Stimulated activated CD4-positive, alpha-beta T cell treated with anti-CD3 and anti-CD28 coated beads, Interleukin-15, amount 100 ng/mL, for 24 hours (primary cell): Measurements from ENCODE around the gene RPS15.
"Not testable (repeated sequence)": the region's sequence is repeated elsewhere in the genome, so short reads cannot be mapped to it uniquely, and the experiment has no call there.

Experiments
- DNase-seq: peaks from one replicate; pipeline ENCODE4 v3.0.0-alpha.2; 2020

The RPS15 gene

DNA sequence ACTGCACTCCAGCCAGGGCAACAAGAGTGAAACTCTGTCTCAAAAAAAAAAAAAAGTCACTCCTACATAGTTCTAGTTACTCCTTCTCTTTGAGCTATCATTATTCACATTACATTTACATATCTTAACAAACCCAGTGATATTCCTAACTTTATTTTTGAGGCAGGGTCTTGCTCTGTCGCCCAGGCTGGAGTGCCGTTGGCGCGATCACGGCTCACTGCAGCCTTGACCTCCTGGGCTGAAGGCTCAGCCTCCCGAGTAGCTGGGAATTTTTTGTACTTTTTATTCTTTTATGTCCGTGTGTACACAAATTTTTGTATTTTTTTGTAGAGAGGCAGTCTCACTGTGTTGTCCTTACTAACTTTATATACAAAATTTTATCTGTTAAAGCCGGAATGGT, 587 bp upstream of the RPS15 start:
- no peak for DNase-seq

DNA sequence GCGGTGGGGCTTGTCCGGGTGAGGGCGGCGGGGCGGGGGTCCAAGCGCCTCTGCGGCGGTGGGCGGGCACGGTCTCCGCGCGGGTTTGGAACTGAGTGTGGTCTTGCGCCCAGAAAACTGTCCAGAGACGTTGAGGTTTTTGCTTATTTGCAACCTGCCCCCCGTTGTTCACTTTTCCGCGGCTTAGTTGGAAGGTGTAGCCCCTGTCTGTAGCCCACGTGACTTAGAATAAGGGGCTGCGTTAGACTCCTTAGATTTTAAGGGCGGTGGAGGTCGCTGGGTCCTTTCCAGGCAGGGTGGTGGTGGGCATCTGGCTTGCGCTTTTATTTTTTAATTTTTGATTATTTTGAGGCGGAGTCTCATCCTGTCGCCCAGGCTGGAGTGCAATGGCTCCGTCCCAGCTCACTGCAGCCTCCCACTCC, 748 bp downstream of the RPS15 start:
- DNase-seq = no peak

DNA sequence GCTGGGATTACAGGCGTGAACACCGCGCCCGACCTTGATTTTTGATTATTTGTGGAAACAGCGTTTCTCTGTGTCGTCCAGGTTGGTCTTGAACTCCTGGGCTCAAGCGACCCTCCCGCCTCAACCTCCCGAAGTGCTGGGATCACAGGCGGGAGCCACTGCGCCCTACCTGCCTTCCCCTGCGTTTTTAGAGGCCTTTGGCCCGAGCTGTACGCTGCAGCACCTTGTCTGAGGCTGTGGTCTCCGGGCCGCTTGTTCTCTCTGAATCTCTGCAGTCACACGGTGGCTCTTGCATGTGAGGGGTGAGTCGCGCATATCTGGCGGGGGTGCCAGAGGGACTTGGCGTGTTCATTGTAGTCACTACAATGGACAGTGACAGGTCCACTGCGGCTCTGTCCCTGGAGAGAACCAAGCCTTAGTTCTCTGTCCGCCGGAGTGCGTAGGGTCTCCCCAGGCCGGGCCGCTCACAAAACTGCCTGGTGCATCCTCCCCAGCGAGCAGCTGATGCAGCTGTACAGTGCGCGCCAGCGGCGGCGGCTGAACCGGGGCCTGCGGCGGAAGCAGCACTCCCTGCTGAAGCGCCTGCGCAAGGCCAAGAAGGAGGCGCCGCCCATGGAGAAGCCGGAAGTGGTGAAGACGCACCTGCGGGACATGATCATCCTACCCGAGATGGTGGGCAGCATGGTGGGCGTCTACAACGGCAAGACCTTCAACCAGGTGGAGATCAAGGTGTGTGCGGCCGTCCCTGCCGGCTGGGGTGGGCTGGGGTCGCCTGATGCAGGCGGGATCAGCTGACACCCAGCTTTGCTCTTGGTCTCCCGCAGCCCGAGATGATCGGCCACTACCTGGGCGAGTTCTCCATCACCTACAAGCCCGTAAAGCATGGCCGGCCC, 1.6 kb downstream of the RPS15 start:
- DNase-seq = not testable (repeated sequence)

DNA sequence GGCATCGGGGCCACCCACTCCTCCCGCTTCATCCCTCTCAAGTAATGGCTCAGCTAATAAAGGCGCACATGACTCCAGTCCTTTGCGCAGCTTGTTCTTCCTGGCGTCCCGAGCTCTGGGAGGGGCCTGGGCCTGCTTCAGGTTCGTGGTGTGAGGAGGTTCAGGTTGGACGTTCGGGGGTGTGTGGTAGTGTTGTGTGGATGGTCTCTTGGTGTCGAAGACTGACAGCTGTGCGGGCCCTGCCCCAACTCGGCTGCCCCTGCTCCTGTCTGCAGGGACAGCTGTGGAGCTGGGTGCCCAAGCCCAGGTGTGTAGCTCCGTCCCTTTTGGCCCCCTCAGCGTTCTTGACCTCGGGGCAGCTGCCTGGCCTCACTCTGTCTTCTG, 2.2 kb downstream of the RPS15 start:
- DNase-seq = no peak

DNA sequence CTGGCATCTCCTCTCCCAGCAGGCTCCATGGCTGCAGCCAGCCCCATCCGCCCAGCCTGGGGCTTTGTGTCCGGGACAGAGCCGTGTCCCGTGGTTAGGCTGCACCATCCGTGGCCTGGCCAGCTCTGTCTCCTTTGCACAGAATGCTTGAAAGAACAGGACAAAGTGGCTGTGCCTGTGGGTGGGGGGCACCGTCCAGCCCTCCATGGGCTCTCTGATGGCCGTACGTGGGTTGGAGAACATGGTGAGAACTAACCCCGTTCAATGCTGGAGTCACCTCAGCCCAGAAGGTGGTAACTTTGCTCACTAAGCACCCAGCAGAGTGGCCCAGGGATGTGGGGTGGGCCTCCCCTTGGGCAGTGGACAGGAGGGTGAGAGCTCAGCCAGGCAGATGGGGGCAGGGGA, 2.8 kb downstream of the RPS15 start:
- DNase-seq = no peak

DNA sequence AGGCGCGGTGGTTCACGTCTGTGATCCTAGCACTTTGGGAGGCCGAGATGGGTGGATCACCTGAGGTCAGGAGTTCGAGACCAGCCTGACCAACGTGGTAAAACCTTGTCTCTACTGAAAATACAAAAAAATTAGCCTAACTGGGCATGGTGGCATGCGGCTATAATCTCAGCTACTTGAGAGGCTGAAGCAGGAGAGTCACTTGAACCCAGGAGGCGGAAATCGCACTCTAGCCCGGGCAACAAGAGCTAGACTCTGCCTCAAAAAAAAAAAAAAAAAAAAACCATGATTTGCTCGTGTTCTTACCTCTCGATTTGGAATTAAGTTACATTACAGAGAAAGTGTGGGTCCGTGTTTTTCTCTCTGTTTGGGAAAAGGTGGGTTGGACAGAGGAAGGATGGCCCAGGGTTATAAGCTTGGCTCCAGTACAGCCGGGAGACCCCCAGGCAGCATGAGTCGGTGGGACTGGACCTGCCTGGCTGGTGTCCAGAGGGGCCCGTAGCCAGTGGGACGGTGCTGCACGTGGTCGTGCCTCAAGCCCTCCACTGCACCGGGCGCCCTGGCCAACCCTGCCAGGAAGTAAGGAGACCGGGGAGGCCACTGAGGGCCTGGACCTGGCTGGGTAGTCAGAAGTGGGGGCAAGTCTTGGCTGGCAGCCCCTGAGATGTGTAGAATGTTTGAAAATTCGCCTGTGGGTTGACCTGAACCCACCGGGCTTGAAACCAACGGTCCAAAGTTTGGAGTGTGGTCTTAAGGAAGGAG, 3.7 kb downstream of the RPS15 start:
- DNase-seq = no peak

DNA sequence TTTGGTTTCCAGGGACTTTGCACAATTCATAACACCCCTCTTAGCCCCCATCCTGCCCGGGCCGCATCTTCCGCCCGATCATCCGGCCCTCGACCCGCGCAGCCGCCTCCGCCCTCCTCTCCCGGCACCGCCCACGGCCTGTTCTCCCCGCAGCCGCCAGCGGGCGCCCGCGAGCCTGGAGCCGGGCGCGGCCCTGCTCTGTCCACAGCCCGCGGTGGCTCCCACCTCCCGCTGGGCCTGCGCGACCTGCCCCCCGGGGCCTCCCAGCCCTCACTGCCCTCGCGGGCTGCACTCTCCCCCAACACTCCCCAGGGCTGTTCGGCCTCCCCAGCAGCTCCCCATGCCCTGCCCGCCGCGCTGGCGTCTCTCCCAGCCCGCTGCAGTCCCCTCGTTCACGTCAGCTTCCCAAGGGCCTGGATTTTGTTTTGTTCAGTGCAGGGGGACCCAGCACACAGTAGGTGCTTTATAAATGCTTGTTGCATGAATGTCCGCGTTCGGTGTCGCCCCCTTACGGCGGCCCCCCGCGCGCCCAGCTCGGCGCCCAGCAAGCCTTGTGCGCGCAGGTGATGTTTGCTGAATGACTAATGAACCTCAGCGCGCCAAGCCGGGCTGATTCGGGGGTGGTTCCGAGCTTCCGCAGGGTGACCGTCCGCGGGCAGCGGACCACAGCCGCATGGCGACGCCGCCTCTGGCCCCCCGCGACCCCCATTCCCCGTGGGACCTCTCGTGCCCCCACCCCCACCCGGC, 7.2 kb downstream of the RPS15 start:
- DNase-seq = peak; percentile 83

DNA sequence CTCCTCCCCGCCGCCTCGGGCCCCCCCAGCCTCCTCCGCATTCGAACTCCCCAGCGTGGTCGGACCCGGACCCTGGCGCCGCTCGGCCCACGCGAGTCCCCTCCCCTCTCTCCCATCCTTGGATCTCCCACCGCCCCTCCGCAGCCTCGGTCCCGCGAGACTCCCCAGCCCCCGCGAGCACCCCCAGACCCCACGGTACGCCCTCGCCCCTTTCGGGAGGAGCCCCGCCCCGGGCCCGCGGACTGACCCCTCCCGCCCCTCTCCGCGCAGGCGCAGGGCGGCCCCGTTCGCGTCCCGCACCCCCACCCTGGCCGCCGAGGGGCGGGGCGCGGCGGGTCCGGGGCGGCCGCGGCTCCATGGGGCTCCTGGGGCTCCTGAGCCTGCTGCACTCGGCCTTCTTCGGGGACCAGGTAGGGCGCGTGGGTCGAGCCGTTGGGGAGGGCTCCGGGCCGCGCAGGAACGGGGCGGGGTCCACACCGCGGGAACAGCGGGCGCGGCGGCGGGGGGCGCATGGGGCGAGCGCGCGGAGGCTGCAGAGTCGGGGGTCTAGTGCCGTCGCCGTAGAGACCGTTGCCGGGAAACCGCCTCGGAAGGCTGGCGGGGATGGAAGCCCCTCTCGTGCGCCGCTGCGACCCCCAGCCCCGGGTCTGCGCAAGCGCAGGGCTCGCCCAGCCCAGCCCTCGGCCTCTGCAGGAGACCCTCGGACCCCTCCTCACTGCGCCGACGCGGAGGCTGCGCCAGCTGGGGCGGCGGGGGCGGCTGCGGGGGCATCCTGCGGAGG, 7.9 kb downstream of the RPS15 start:
- DNase-seq = no peak

DNA sequence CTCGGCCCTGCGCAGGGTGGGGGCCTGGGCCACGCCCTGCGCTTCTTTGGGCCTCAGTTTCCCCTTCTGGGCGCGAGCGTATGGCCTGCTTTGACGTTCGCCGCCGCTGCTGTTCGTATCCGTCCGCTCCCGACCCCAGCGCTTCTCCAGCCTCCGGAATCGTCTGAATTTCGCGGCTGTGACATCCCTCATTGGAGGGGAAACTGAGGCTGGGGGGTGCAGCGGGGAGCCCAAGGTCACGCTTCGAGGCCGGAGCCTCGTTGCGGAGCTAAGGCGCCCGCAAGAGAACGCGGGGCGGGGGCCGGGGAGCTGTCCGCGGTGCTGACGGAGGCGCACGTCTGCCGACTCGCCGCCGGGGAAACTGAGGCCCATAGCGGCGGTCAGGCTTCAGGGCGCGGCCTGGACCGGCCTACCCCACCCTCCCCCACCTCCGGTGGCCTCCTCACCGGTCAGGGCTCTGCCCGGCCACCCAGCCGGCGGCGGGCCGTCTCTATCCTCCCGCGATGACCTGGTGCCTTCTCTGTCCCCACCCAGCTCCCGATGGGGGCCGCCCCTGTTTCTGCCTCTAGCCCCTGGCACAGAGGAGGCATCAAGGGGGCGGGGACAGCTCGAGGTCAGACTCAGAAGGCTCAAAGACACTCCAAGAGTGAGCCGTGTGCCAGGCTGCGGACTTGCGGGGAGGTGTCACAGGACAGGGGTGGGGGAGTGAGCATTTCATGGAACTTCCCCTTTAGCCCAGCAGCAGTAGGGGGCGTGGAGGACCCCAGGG, 8.7 kb downstream of the RPS15 start:
- DNase-seq = no peak

DNA sequence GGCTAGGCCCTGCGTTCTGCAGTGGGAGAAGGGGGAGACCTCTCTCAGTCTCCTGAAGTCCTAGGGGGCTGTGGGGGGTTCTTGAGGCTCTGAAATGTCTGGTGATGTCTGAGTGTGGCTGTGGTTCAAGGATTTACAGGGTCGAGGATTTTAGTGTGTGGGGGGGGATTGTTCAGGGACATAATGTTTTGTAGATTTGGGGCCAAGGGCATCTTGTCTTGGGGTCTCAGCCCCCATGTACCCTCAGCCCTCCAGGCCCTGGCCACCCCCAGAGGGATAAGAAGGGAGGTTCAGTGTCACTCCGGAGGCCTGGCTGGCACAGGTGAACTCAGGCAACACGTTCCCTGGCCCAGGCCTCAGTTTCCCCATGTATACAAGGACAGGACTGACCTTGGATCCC, 9.3 kb downstream of the RPS15 start:
- DNase-seq = no peak

DNA sequence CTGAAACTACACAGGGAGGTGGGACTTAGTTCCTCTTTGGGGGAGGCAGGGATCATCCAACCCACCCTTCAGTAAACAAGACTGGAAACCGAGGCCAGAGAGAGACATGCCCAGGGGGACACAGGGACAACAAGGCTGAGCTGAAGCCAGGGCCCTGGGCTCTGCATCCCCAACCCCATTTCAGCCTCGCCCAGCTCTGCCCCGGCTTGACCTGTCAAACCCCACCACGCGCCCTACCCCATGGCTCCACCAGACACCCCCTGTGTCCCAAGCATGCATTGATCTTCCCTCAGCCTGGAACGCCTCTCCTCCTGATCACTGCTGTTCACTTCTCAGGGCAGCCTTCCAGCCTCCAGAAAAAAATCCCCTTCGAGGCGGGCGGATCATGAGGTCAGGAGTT, 9.7 kb downstream of the RPS15 start:
- no peak for DNase-seq

DNA sequence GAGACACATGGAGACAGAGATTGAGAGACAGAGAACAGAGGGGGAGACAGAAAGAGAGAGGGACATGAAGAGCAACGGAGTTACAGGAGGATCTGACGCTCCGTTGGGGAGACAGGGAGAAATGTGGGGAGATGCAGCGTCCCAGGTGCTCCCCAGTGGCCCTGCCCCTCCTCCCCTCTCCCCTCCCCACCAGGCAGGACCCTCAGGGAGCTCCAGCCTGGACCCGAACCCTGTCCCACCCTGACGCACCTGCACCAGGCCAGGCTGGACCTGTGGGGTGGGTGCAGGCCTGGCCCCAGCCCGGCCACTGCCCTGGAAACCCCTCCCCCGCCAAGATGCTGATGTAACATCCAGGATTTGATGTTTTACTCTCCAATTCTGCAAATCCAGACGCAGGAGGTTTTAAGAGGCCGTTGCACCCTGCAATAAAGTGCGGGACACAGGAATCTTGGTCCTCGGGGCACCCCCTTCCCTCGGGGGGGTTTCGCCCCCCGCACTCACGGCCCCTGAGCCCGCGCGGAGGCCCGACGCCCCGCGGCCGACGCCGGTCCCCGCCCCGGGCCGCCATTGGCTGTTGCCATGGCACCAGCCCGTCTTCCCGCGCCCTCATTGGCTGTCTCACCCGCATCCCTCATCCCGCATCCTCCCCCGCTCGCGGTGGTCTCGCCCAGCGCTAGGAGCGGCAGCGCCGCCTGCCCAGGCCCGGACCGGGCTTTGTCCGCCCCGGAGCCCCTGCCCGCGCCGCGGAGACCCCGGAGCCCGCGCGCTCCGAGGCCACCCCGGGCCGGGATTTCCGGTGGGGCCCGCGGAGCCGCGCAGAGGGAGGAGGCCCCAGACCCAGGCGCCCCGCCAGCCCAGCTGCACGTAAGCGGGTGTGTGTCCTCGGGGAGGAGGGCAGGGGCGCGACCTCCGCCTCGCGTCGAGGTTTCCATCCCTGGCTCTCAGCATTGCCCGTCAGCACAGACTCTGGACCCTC, 11.6 kb downstream of the RPS15 start, which contains the start of gene APC2:
APC2 (plus strand) TSS at position 655 of the 976 bp plus-strand sequence. CDS start 2,881 bp downstream, outside the sequence.
- peak; percentile 49 for DNase-seq

DNA sequence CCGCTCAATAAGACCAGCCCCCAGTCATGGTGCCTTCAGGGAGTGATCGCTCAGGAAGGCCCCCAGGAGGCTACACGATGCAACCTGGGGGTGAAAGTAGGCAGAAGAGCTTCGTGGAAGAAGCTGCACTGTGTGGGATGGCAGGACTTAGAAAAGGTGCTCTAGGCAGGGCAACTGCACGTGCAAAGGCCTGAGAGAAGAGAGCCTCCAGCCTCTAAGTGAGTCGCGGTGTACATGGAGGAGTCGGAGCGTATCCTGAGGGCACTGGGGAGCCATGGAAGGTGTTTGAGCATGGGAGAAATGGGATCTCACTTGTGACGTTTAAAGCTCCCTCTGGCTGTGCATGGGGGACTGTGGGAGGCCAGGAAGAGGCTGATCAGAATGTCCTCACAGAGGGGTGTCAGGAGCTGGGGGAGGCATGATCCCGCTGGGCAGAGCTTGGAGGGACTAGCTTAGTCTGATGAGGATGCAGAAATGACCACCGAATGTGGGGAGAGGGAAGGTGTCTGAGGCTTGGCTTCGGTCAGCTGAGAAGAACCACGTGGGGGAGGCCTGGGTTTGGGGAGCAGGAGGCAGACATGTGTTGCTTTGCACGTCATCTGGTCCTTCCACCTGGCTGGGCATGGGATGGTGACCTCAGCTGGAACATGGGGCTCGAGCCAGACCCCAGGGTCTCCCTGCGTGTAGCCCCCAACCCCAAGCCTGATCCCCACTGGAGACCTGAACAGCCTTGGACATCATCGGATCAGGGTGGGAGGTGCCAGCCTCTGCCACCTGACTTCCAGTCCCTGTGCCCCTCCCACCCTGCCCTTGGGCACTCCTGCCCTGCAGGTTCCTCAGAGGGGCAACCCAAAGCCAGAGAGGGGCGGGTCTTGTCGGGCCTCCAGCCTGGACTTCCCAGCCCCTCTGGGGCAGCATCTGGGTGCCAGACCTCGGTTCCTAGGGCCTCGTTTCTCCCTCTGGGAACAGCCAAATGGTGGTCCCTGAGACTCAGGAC, 12.8 kb downstream of the RPS15 start:
- DNase-seq = no peak

DNA sequence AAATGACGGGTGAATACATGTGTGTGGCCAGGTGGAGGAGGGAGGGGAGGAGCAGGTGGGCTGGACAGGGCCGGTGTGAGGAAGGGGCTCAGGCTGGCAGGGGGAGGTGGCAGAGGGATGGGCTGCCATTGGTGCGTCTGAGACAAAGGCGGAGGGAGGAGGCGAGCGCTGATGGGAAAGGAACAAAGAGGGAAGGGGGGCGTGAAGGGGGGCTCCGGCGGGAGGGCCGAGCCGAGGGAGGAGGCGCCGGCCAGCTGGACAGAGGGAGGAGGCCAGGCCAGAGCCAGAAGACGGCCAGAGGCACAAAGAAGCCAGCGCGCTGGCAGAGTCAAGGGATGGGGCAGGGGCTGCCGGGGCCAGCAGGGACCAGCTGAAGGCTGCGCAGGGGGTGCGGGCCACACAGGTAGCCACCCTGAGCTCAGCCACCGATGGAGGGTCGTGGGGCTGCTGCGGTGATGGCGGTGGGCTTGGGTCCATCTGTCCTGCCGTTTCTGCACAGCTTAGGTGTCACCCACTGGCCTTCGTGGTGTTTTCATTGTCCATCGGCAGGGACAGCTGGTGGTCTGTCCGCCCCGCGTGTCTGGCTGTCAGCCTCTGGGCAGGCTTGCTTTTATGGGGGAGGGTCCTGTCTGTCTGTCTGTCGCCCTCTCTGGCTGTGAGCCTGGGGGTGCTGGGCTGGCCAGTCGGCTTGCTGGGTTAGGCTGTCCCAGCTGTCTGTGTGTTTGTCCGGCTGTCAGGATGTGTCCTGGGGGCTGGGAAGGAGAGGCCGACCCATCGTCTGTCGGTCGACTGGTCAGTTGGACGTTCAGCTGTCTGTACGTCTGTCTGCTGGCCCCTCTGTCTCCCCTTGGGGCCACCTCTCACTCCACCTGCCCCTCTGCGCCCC, 14.0 kb downstream of the RPS15 start:
- DNase-seq = no peak

DNA sequence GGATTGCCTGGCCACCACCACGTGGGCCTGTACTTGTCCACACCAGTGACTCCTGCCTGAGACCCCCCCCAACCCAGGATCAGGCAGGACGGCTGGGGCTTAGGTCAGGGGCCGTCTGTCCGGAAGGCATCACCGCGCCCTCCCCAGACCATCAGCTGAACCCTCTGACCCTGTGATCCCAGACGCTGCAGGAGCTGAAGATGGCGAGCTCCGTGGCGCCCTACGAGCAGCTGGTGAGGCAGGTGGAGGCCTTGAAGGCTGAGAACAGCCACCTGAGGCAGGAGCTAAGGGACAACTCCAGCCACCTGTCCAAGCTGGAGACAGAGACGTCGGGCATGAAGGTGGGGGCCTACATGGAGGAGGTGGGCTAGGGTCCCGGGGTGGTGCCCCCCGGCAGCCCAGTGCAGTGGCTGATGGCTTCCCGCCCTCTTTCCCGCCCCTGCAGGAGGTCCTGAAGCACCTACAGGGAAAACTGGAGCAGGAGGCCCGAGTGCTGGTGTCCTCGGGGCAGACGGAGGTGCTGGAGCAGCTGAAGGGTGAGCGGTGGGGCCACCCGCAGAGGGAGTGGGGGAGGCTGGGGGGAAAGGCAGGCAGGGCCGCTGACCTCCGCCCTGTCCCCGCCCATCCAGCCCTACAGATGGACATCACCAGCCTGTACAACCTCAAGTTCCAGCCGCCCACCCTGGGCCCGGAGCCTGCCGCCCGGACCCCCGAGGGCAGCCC, 14.8 kb downstream of the RPS15 start:
- DNase-seq = no peak

DNA sequence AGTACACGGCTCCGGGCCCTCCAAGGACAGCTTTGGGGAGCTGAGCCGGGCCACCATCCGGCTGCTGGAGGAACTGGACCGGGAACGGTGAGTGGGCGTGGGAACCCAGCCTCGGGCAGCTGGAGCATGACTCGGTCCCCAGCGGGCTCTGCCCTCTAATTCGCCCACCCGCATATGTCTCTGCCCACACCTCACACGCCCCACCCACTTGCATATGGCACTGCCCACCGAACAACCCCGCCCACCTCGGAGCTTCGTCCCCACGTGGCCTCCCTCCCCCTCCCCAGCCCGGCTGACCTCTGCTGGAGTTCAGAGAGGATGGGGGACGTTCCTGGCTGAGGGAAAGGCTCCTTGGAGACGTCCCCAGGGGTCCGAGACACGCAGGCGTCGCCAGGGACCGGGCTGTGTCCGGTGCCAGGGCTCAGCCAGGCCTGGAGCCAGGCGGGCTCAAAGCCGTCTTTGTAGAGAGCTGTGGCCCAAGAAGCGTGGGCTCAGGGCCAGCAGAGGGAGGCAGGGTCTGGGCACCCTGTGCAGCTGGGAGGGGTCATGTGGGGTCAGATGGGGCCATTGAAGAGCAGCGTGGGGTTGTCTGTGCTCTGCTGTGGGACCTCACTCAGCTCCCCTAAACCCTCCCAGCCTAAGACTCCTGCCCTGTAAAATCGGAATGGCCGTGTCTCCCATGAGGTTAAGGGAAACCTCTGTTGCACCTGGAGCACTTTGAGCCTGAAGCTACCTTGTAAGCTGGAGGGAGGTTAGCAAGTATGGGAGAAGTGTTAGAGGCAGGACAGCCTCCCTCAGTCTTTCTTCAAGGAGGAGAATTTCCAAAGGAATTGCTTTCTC, 15.5 kb downstream of the RPS15 start:
- no peak for DNase-seq

DNA sequence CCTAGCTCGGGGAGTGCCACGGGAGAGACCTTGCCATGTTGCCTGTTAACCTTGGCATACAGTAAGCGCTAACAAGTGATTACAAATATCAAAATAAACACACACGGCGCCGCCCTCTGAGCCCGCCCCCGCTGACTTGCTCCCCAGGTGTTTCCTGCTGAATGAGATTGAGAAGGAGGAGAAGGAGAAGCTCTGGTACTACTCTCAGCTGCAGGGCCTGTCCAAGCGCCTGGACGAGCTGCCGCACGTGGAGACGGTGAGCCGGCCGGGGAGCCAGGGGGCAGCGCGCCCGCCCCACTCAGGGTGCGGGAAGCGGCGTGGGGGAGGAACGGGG, 16.8 kb downstream of the RPS15 start:
- no peak for DNase-seq
